Activated CD4-positive, alpha-beta T cell treated with anti-CD3 and anti-CD28 coated beads for 48 hours (primary cell): ENCODE results near the gene SLC9A5.
A peak's percentile ranks its signal among the peaks of the same experiment; 100 is the strongest.

ENCODE experiments used
- DNase-seq: peaks from one replicate; pipeline ENCODE4 v3.0.0-alpha.2; 2020

The SLC9A5 gene

GRCh38 chr16:67213197-67214019, 35.4 kb upstream of the SLC9A5 start:
- DNase-seq: no peak

GRCh38 chr16:67215706-67216105, 33.1 kb upstream of the SLC9A5 start:
- DNase-seq: no peak

GRCh38 chr16:67216612-67217490, 31.9 kb upstream of the SLC9A5 start:
- no peak for DNase-seq

- DNase-seq: no peak
These were observed 24.8 kb upstream of the SLC9A5 start for GRCh38 chr16:67223992-67224391.

GRCh38 chr16:67226295-67226803, 22.4 kb upstream of the SLC9A5 start:
- no peak for DNase-seq

GRCh38 chr16:67226804-67227566, 21.8 kb upstream of the SLC9A5 start, which contains the start of gene TMEM208:
TSS of gene TMEM208 (plus strand) at chr16:67227130. CDS start at chr16:67227219, 89 bp downstream.
- DNase-seq: peak; percentile 99

GRCh38 chr16:67227567-67227921, 21.2 kb upstream of the SLC9A5 start:
- DNase-seq: no peak

GRCh38 chr16:67228034-67228785, 20.6 kb upstream of the SLC9A5 start:
- no peak for DNase-seq

GRCh38 chr16:67228905-67229304, 19.9 kb upstream of the SLC9A5 start:
- no peak for DNase-seq

GRCh38 chr16:67229906-67230808, 18.6 kb upstream of the SLC9A5 start:
- no peak for DNase-seq

- no peak for DNase-seq
These were observed 17.7 kb upstream of the SLC9A5 start for GRCh38 chr16:67230809-67231660.

GRCh38 chr16:67233596-67233995, 15.2 kb upstream of the SLC9A5 start:
- DNase-seq: no peak

GRCh38 chr16:67234180-67234597, 14.6 kb upstream of the SLC9A5 start:
- DNase-seq: no peak

- peak; percentile 39 for DNase-seq
These were observed 12.8 kb upstream of the SLC9A5 start for GRCh38 chr16:67235816-67236562.

GRCh38 chr16:67236563-67237395, 12.0 kb upstream of the SLC9A5 start:
- peak; percentile 93 for DNase-seq

GRCh38 chr16:67237396-67238277, 11.1 kb upstream of the SLC9A5 start:
- no peak for DNase-seq

- DNase-seq: no peak
These were observed 10.6 kb upstream of the SLC9A5 start for GRCh38 chr16:67238278-67238575.
